IMR-90 (cell line): Measurements from ENCODE around the gene CCDC12. TPM values are rescaled to one million over a fixed set of nuclear protein-coding genes. Genes with fewer than 3 reads are reported as not detected.
A peak's percentile ranks its signal among the peaks of the same experiment; 100 is the strongest.

Experiments used
- ATAC-seq: fragments of 200-7000 bp; cut with Tn5 transposase; 2 replicates; pipeline ENCODE4 v1.9.1; 2020; ENCODE audit warnings: low read depth, mild to moderate bottlenecking, moderate library complexity
- BruUV-seq: library from RNA; stranded (reverse); fragments of 400-500 nt; replicated peaks from 2 replicates; lab custom pipeline; 2021; lab: Mats Ljungman, UMichigan
- CTCF ChIA-PET: fragments of 300-600 bp; formaldehyde crosslinking; extraction: SDS; loops from one replicate; lab custom pipeline; 2021; ENCODE audit warnings: antibody characterized with exemption; lab: Yijun Ruan, JAX
- POLR2A ChIA-PET: fragments of 300-600 bp; sonication (Branson Sonifier 250); formaldehyde crosslinking; loops from one replicate; lab custom pipeline; 2022; ENCODE audit warnings: antibody characterized with exemption; ENCODE audit not compliant: unreplicated experiment; lab: Charles Lee
- DNase-seq: peaks from one replicate; pipeline ENCODE4 v3.0.0; 2013
- H2AFZ ChIP-seq: replicated peaks from 2 replicates; pipeline ENCODE3; 2013; ENCODE audit warnings: low read length, mild to moderate bottlenecking; ENCODE audit not compliant: poor library complexity
- H2AK5ac ChIP-seq: 2 replicates; pipeline ENCODE4 v1.6.1; 2013; ENCODE audit warnings: low read depth, low read length, inconsistent platforms
- H2AK9ac ChIP-seq: replicated peaks from 2 replicates; pipeline ENCODE3; 2013; ENCODE audit warnings: mild to moderate bottlenecking, low read depth, low read length, moderate library complexity; ENCODE audit not compliant: poor library complexity
- H2BK120ac ChIP-seq: 2 replicates; pipeline ENCODE4 v1.6.1; 2013; ENCODE audit warnings: low read depth, low read length, inconsistent platforms
- H2BK15ac ChIP-seq: 3 replicates; pipeline ENCODE4 v1.6.1; 2013; ENCODE audit warnings: low read depth, low read length, inconsistent platforms
- H2BK20ac ChIP-seq: 2 replicates; pipeline ENCODE4 v1.6.1; 2013; ENCODE audit warnings: low read depth, mild to moderate bottlenecking, inconsistent platforms, low read length, moderate library complexity
- H2BK5ac ChIP-seq: 2 replicates; pipeline ENCODE4 v1.6.1; 2013; ENCODE audit warnings: mild to moderate bottlenecking, low read depth, low read length, inconsistent platforms; ENCODE audit not compliant: poor library complexity, severe bottlenecking
- H3K14ac ChIP-seq: replicated peaks from 2 replicates; pipeline ENCODE4 v1.6.1; 2013; ENCODE audit warnings: low read depth, low read length, inconsistent platforms
- H3K18ac ChIP-seq: 2 replicates; pipeline ENCODE4 v1.6.1; 2013; ENCODE audit warnings: low read depth, low read length, control low read depth
- H3K23ac ChIP-seq: 2 replicates; pipeline ENCODE4 v1.6.1; 2013; ENCODE audit warnings: low read depth, low read length, inconsistent platforms
- H3K27ac ChIP-seq: 2 replicates; pipeline ENCODE4 v1.5.1; 2013; ENCODE audit warnings: mild to moderate bottlenecking, control low read depth, low read length; ENCODE audit not compliant: insufficient read depth
- H3K27me3 ChIP-seq: 2 replicates; pipeline ENCODE4 v1.6.1; 2013; ENCODE audit warnings: low read length; ENCODE audit not compliant: control insufficient read depth, insufficient read depth
- H3K36me3 ChIP-seq: 2 replicates; pipeline ENCODE4 v1.6.1; 2013; ENCODE audit warnings: low read length, mixed read lengths; ENCODE audit not compliant: control insufficient read depth, insufficient read depth
- H3K4ac ChIP-seq: 2 replicates; pipeline ENCODE4 v1.6.1; 2013; ENCODE audit warnings: low read depth, low read length, inconsistent platforms
- H3K4me1 ChIP-seq: 2 replicates; pipeline ENCODE4 v1.6.1; 2013; ENCODE audit warnings: low read length, mixed read lengths; ENCODE audit not compliant: control insufficient read depth, insufficient read depth
- H3K4me2 ChIP-seq: 2 replicates; pipeline ENCODE4 v1.6.1; 2013; ENCODE audit warnings: low read depth, mild to moderate bottlenecking, control low read depth, low read length, moderate library complexity
- H3K4me3 ChIP-seq: 2 replicates; pipeline ENCODE4 v1.5.1; 2013; ENCODE audit warnings: low read depth, mild to moderate bottlenecking, control low read depth, low read length, moderate library complexity; ENCODE audit not compliant: insufficient read depth
- H3K56ac ChIP-seq: 2 replicates; pipeline ENCODE4 v1.6.1; 2013; ENCODE audit warnings: low read length, inconsistent platforms; ENCODE audit not compliant: insufficient read depth; ENCODE audit errors: extremely low read depth
- H3K79me1 ChIP-seq, 2 experiments: 2 replicates each; pipeline ENCODE4 v1.6.1; 2013; ENCODE audit warnings: low read length in 2 of 2, inconsistent platforms in 1 of 2, low read depth in 1 of 2
- H3K9ac ChIP-seq: 2 replicates; pipeline ENCODE4 v1.6.1; 2013; ENCODE audit warnings: low read depth, low read length, control low read depth
- H3K9me1 ChIP-seq: 2 replicates; pipeline ENCODE4 v1.6.1; 2013; ENCODE audit warnings: low read length, inconsistent platforms; ENCODE audit not compliant: insufficient read depth
- H3K9me3 ChIP-seq: 2 replicates; pipeline ENCODE4 v1.6.1; 2013; ENCODE audit warnings: low read length; ENCODE audit not compliant: control insufficient read depth, insufficient read depth
- H4K20me1 ChIP-seq: 2 replicates; pipeline ENCODE4 v1.6.1; 2013; ENCODE audit warnings: low read length, inconsistent platforms; ENCODE audit not compliant: insufficient read depth
- H4K5ac ChIP-seq: 2 replicates; pipeline ENCODE4 v1.6.1; 2013; ENCODE audit warnings: mild to moderate bottlenecking, low read depth, low read length, control low read depth
- H4K8ac ChIP-seq, 2 experiments: 2 replicates each; pipeline ENCODE4 v1.6.1; 2013; ENCODE audit warnings: low read depth in 2 of 2, low read length in 2 of 2, control low read depth in 1 of 2, inconsistent platforms in 1 of 2
- H4K91ac ChIP-seq: 2 replicates; pipeline ENCODE4 v1.6.1; 2013; ENCODE audit warnings: low read depth, low read length, inconsistent platforms; ENCODE audit not compliant: insufficient read depth
- BHLHE40 ChIP-seq: fragments of 150-350 bp; IDR thresholded peaks from 2 replicates; pipeline ENCODE4 v1.6.1; 2016; ENCODE audit warnings: mild to moderate bottlenecking, low read depth, low read length
- CHD1 ChIP-seq: IDR thresholded peaks from 2 replicates; pipeline ENCODE4 v1.6.1; 2012; ENCODE audit warnings: low read depth, low read length, improper control_type of control experiment
- CTCF ChIP-seq: conservative IDR thresholded peaks from 2 replicates; pipeline ENCODE4 v1.5.1; 2012; ENCODE audit warnings: mild to moderate bottlenecking, low read depth, low read length, improper control_type of control experiment
- MAFK ChIP-seq: IDR thresholded peaks from 2 replicates; pipeline ENCODE4 v1.6.1; 2012; ENCODE audit warnings: low read depth, low read length, improper control_type of control experiment
- MAZ ChIP-seq: IDR thresholded peaks from 2 replicates; pipeline ENCODE4 v1.6.1; 2012; ENCODE audit warnings: low read depth, mild to moderate bottlenecking, low read length, improper control_type of control experiment, moderate library complexity, borderline replicate concordance
- POLR2A ChIP-seq: IDR thresholded peaks from 2 replicates; pipeline ENCODE4 v1.6.1; 2012; ENCODE audit warnings: mild to moderate bottlenecking, low read depth, low read length
- RAD21 ChIP-seq: IDR thresholded peaks from 2 replicates; pipeline ENCODE4 v1.6.1; 2012; ENCODE audit warnings: low read length, improper control_type of control experiment
- USF2 ChIP-seq: fragments of 150-350 bp; IDR thresholded peaks from 2 replicates; pipeline ENCODE4 v1.6.1; 2017; ENCODE audit warnings: mild to moderate bottlenecking, antibody characterized with exemption, low read length, low read depth
- WGBS, 2 experiments: methylation state at CpG; one replicate each; pipeline versions ENCODE4 v1.1.5 to v1.1.7; 2013; ENCODE audit warnings: missing lambda C conversion rate in 2 of 2; ENCODE audit not compliant: insufficient read length in 1 of 2; ENCODE audit errors: extremely low coverage in 2 of 2; 5-methylcytosine and 5-hydroxymethylcytosine counted together
- dilution Hi-C: fragments of 300-500 bp; cut with HindIII; formaldehyde crosslinking; loops from one replicate; pipeline ENCODE4 v1.14.3; 2018; ENCODE audit warnings: low sequenced_read_pairs; ENCODE audit not compliant: unreplicated experiment
- in situ Hi-C: fragments of 300-500 bp; cut with MboI; formaldehyde crosslinking; loops from 3 replicates; pipeline ENCODE4 v1.14.3; 2019; ENCODE audit warnings: low sequenced_read_pairs, inconsistent platforms, mixed read lengths
- intact Hi-C: fragments of 100-400 bp; cut with micrococcal nuclease; formaldehyde crosslinking; loops from 2 replicates; pipeline ENCODE4 v1.10.0; 2022
- polyA plus RNA-seq, 3 experiments: library from polyadenylated mRNA; depleted of rRNA; stranded (reverse); fragments of >200 nt; gene quantifications; 2 replicates each; pipeline ENCODE4 v1.2.3, GENCODE V29; 2012; ENCODE audit warnings: low replicate concordance in 1 of 3
- total RNA-seq: library from RNA; depleted of rRNA; stranded (reverse); fragments of >200 nt; gene quantifications from 2 replicates; pipeline ENCODE4 v1.2.3, GENCODE V29; 2012

Gene CCDC12
- total and polyA plus RNA-seq, 2 of the 4 experiments (the other 2 are of a cell fraction), result 15.2 to 35.1 TPM

GRCh38 chr3:46998852-46999515 lies 22.4 kb upstream of the CCDC12 start:
- Histone ChIP-seq H3K9me3 (no peaks in the 10 kb centered on the region), H3K14ac (no peak overlapping the region), H3K4ac (no peak overlapping the region), H3K18ac (no peak overlapping the region), H2BK120ac (no peak overlapping the region), H2AFZ (no peak overlapping the region), H2AK5ac (no peak overlapping the region; the same call in 1 of the 2 replicates), H3K9me1 (peaks cover 6% of the 10 kb centered on the region; the same call in 1 of the 2 replicates), H3K27ac (no peak overlapping the region), H3K4me1 (peaks cover 5% of the 10 kb centered on the region; the same call in 1 of the 2 replicates), H2AK9ac (peak overlapping the region; percentile 37), H3K4me3 (no peak overlapping the region), H3K23ac (no peak overlapping the region), H4K20me1 (no peaks in the 10 kb centered on the region), H3K27me3 (no peaks in the 10 kb centered on the region), H2BK15ac (no peak overlapping the region), H2BK5ac (no peak overlapping the region), H3K4me2 (no peak overlapping the region), H4K91ac (no peak overlapping the region), H3K9ac (no peak overlapping the region), H3K56ac (no peak overlapping the region), H3K79me1 (no peaks in the 10 kb centered on the region), H2BK20ac (no peak overlapping the region), H4K8ac (no peak overlapping the region), H3K36me3 (peaks cover 3% of the 10 kb centered on the region; the same call in 1 of the 2 replicates), H4K5ac (no peak overlapping the region)
- intact Hi-C loops (loop anchor here (1.0 kb wide), 2 partner anchors 76 to 294 kb away; no protein-coding TSS in a partner anchor), in situ Hi-C loops (no loop called here), dilution Hi-C loops (no loop called here)
- TF ChIP-seq MAFK (no peak), USF2 (no peak), CTCF (no peak), MAZ (no peak), POLR2A (no peak), RAD21 (no peak), BHLHE40 (no peak), CHD1 (no peak)
- DNase-seq (no peak), ATAC-seq (no peak)
- ChIA-PET POLR2A (no interaction called here), CTCF (interaction anchor here (1.0 kb wide), 1 partner anchor 76 kb away, joined by 3 read pairs; no protein-coding TSS in a partner anchor)
- WGBS, 2 experiments, result 86% methylated on average over 6 of the region's 22 CpGs; no CpG with 5 or more reads in 1 of the 2 experiments
- BruUV-seq, result no TSS peak
